ENCODE measurements around the gene SULT2A1. TPM values are rescaled to one million over a fixed set of nuclear protein-coding genes. Genes with fewer than 3 reads are reported as not detected.

SULT2A1 gene
- total and polyA plus RNA-seq, 2 of the 8 experiments (the other 6 are each of a cell fraction or from before 2014, with no cell fraction given), result not detected

- no peaks in the 10 kb centered on the region for H3K27me3 ChIP-seq (replicated peaks in 1 of 4; ENCODE audit: control insufficient read depth in 3 of 4, extremely low read depth in 1 of 4, insufficient read depth in 3 of 4, low read length in 3 of 4)
- H3K27ac ChIP-seq (ENCODE audit: low read depth, low read length), result no peak overlapping the region
- H3K4me3 ChIP-seq (ENCODE audit: extremely low read depth in 1 of 4, insufficient read depth in 2 of 4, low read depth in 3 of 4, low read length in 4 of 4), result no peak overlapping the region
- CTCF ChIA-PET (ENCODE audit: partially characterized antibody), result interaction anchor here (1.0 to 3.6 kb wide), 11 partner anchors 10 to 59 kb away, joined by 3 to 22 read pairs (median 7); no protein-coding TSS in a partner anchor
- no peak overlapping the region for H3K23ac ChIP-seq (ENCODE audit: insufficient read length)
- WGBS, 2 experiments (ENCODE audit: extremely low coverage in 1 of 2, insufficient coverage in 1 of 2, insufficient read length in 1 of 2, insufficient replicate concordance in 2 of 2, low coverage in 1 of 2, low lambda C conversion rate in 2 of 2, missing lambda C conversion rate in 1 of 2), result 76% methylated on average over 6 of the region's 6 CpGs; no CpG with 5 or more reads in 1 of the 2 experiments
- POLR2A ChIA-PET (ENCODE audit: partially characterized antibody), result no interaction called here
- H4K8ac ChIP-seq (ENCODE audit: extremely low read depth, insufficient read depth, low read length), result no peak overlapping the region
- no peaks in the 10 kb centered on the region for H3K23me2 ChIP-seq (ENCODE audit: low read depth, low read length)
- no peaks in the 10 kb centered on the region for H3K79me1 ChIP-seq (ENCODE audit: low read depth, low read length)
- H4K5ac ChIP-seq (ENCODE audit: insufficient read length, low read depth, low read length), result no peak overlapping the region
- H2AK5ac ChIP-seq (ENCODE audit: low read depth, low read length), result no peak overlapping the region
- no peak overlapping the region for H2BK120ac ChIP-seq (replicated peaks; ENCODE audit: low read depth, low read length)
- H3K36me3 ChIP-seq (ENCODE audit: control insufficient read depth in 2 of 4, insufficient read depth in 4 of 4, low read length in 3 of 4), result no peaks in the 10 kb centered on the region
- no peak overlapping the region for H2BK5ac ChIP-seq (ENCODE audit: low read depth, low read length)
- H3K14ac ChIP-seq (ENCODE audit: insufficient read length), result no peak overlapping the region
- FAIRE-seq, result no peak
- H2BK15ac ChIP-seq (ENCODE audit: low read length), result no peak overlapping the region
- H4K91ac ChIP-seq (replicated peaks; ENCODE audit: insufficient read length, low read length), result no peak overlapping the region
- no peak overlapping the region for H2BK20ac ChIP-seq (ENCODE audit: low read length)
- no peak overlapping the region for H3K9ac ChIP-seq (replicated peaks in 1 of 4; ENCODE audit: extremely low read depth in 1 of 4, low read depth in 3 of 4, low read length in 3 of 4)
- H4K20me1 ChIP-seq (replicated peaks in 1 of 2; ENCODE audit: control insufficient read depth in 1 of 2, insufficient read depth in 2 of 2, low read length in 2 of 2), result no peaks in the 10 kb centered on the region
- no peak overlapping the region for H3K56ac ChIP-seq (replicated peaks; ENCODE audit: insufficient read length, low read depth, low read length)
- no peak overlapping the region for H2AFZ ChIP-seq (ENCODE audit: low read length)
- TF ChIP-seq CTCF (IDR thresholded peaks at IDR 0.05; ENCODE audit: control extremely low read depth in 1 of 3, insufficient read depth in 1 of 3, low read depth in 1 of 3, low read length in 3 of 3) (peak; percentile 32 to 39 (median 38)), RAD21 (IDR thresholded peaks at IDR 0.05 in 1 of 2, conservative IDR thresholded peaks at IDR 0.05 in 1 of 2; ENCODE audit: low read depth in 2 of 2, low read length in 2 of 2) (peak in 1 of 2 experiments; percentile 52; a peak in 2 of 4 replicates), SIX5 (IDR thresholded peaks at IDR 0.05; ENCODE audit: low read depth, low read length) (no peak)
- H3K4me1 ChIP-seq (replicated peaks in 1 of 4; ENCODE audit: control insufficient read depth in 3 of 4, insufficient read depth in 4 of 4, low read length in 3 of 4), result peaks cover 4 to 19% (median 11%) of the 10 kb centered on the region in 4 experiments
- no peak overlapping the region for H3K4me2 ChIP-seq (ENCODE audit: insufficient read depth in 1 of 2, low read depth in 2 of 2, low read length in 2 of 2)
- no peaks in the 10 kb centered on the region for H3K9me3 ChIP-seq (ENCODE audit: insufficient read depth in 2 of 2, low read depth in 1 of 2, low read length in 1 of 2)
- H3K18ac ChIP-seq (ENCODE audit: extremely low read depth, low read length), result no peak overlapping the region
- no peaks in the 10 kb centered on the region; a peak in 1 of 4 replicates for H3K79me2 ChIP-seq (ENCODE audit: control insufficient read depth in 1 of 2, insufficient read depth in 2 of 2, low read length in 2 of 2)
- no peak overlapping the region for H3K4ac ChIP-seq (replicated peaks; ENCODE audit: insufficient read length, low read depth, low read length)
- H2BK12ac ChIP-seq (ENCODE audit: low read depth, low read length), result no peak overlapping the region
- peak in 1 of 2 experiments; percentile 19 for DNase-seq (ENCODE audit: low read depth in 1 of 2, low spot score in 2 of 2)
These were observed 61.7 kb downstream of the SULT2A1 start for GRCh38 chr19:47824396-47824795.
